GM12878 (cell line): ENCODE data around the gene CDK13. TPM values are rescaled to one million over a fixed set of nuclear protein-coding genes. Genes with fewer than 3 reads are reported as not detected.

Experiments
- ATAC-seq: fragments of 200-7000 bp; cut with Tn5 transposase; 3 replicates; pipeline ENCODE4 v1.9.1; 2020; ENCODE audit warnings: mild to moderate bottlenecking, moderate library complexity
- BruUV-seq: library from RNA; stranded (reverse); fragments of 400-500 nt; replicated peaks from 2 replicates; lab custom pipeline; 2021; lab: Mats Ljungman, UMichigan
- CTCF ChIA-PET: fragments of 300-600 bp; sonication (Branson Sonifier 250); formaldehyde crosslinking; extraction: SDS; loops from one replicate; lab custom pipeline; 2021; ENCODE audit warnings: inconsistent platforms; lab: Yijun Ruan, JAX
- POLR2A ChIA-PET: fragments of 350-600 bp; formaldehyde crosslinking; extraction: SDS; loops from one replicate; lab custom pipeline; 2021; ENCODE audit warnings: inconsistent platforms; lab: Charles Lee
- RAD21 ChIA-PET: fragments of 300-600 bp; sonication (Branson Sonifier 250); formaldehyde crosslinking; loops from one replicate; lab custom pipeline; 2023; ENCODE audit warnings: antibody characterized with exemption; ENCODE audit not compliant: unreplicated experiment; lab: Charles Lee
- SMC1A ChIA-PET: fragments of 300-600 bp; sonication (Branson Sonifier 250); formaldehyde crosslinking; loops from one replicate; lab custom pipeline; 2023; ENCODE audit not compliant: unreplicated experiment, uncharacterized antibody; lab: Charles Lee
- DNase-seq: peaks from one replicate; pipeline ENCODE4 v3.0.0-alpha.2; 2011; ENCODE audit warnings: low read depth, low spot score
- FAIRE-seq: peaks from 3 replicates; lab custom pipeline; 2011; peaks lifted over from hg19 to GRCh38; lab: Jason Lieb, UNC
- H2AFZ ChIP-seq: 2 replicates; pipeline ENCODE4 v1.6.0; 2011; ENCODE audit warnings: low read depth, low read length, control low read depth; ENCODE audit not compliant: control insufficient read depth
- H3K27ac ChIP-seq: 2 replicates; pipeline ENCODE4 v1.5.1; 2011; ENCODE audit warnings: control low read depth; ENCODE audit not compliant: control insufficient read depth, insufficient read depth
- H3K27me3 ChIP-seq, 2 experiments: replicated peaks in 1 of 2; 2 replicates each; pipeline versions ENCODE4 v1.6.0 to v1.6.1; 2011; ENCODE audit warnings: low read length in 1 of 2; ENCODE audit not compliant: control insufficient read depth in 2 of 2, insufficient read depth in 2 of 2
- H3K36me3 ChIP-seq, 2 experiments: 2 replicates each; pipeline ENCODE4 v1.5.1; 2011; ENCODE audit warnings: low read length in 1 of 2; ENCODE audit not compliant: control insufficient read depth in 2 of 2, insufficient read depth in 2 of 2
- H3K4me1 ChIP-seq: 2 replicates; pipeline ENCODE4 v1.6.1; 2011; ENCODE audit warnings: mild to moderate bottlenecking, low read length, moderate library complexity, mixed read lengths; ENCODE audit not compliant: control insufficient read depth, insufficient read depth
- H3K4me2 ChIP-seq: 2 replicates; pipeline ENCODE4 v1.6.0; 2011; ENCODE audit warnings: control low read depth; ENCODE audit not compliant: control insufficient read depth, insufficient read depth
- H3K4me3 ChIP-seq: fragments of 200-600 bp; sonication (generic); 2 replicates; pipeline ENCODE4 v1.5.1; 2016
- H3K79me2 ChIP-seq: 2 replicates; pipeline ENCODE4 v1.6.0; 2011; ENCODE audit warnings: low read length; ENCODE audit not compliant: control insufficient read depth, insufficient read depth
- H3K9ac ChIP-seq: 2 replicates; pipeline ENCODE4 v1.8.0; 2011; ENCODE audit warnings: low read length, control low read depth, mixed read lengths; ENCODE audit not compliant: control insufficient read depth, insufficient read depth
- H3K9me3 ChIP-seq: replicated peaks from 3 replicates; pipeline ENCODE4 v1.5.1; 2011; ENCODE audit warnings: mild to moderate bottlenecking, low read length; ENCODE audit not compliant: control insufficient read depth, insufficient read depth
- H4K20me1 ChIP-seq: 2 replicates; pipeline ENCODE4 v1.6.0; 2011; ENCODE audit not compliant: control insufficient read depth, insufficient read depth
- DPF2 ChIP-seq: fragments of 450-650 bp; IDR thresholded peaks from 2 replicates; pipeline ENCODE4 v1.6.1; 2017; ENCODE audit warnings: mild to moderate bottlenecking
- ETV6 ChIP-seq, 2 experiments: fragments of 450-650 bp in 1 of 2; IDR thresholded peaks in 1 of 2; conservative IDR thresholded peaks in 1 of 2; 2 replicates each; pipeline ENCODE4 v1.6.1; 2014; ENCODE audit warnings: antibody characterized with exemption in 1 of 2, borderline replicate concordance in 1 of 2, low read depth in 1 of 2, mild to moderate bottlenecking in 1 of 2, moderate library complexity in 1 of 2
- HDGF ChIP-seq: fragments of 450-650 bp; IDR thresholded peaks from 2 replicates; pipeline ENCODE4 v1.6.1; 2016; ENCODE audit warnings: antibody characterized with exemption
- NFXL1 ChIP-seq: fragments of 450-650 bp; IDR thresholded peaks from 2 replicates; pipeline ENCODE4 v1.6.1; 2017; ENCODE audit warnings: antibody characterized with exemption, mild to moderate bottlenecking, borderline replicate concordance
- RAD51 ChIP-seq: fragments of 450-650 bp; IDR thresholded peaks from 2 replicates; pipeline ENCODE4 v1.6.1; 2016; ENCODE audit warnings: moderate library complexity, mild to moderate bottlenecking, inconsistent platforms
- SMARCA5 ChIP-seq: fragments of 450-650 bp; IDR thresholded peaks from 2 replicates; pipeline ENCODE4 v1.6.1; 2017; ENCODE audit warnings: mild to moderate bottlenecking
- TCF12 ChIP-seq: IDR thresholded peaks from 2 replicates; pipeline ENCODE4 v1.6.1; 2011; ENCODE audit warnings: low read depth, mild to moderate bottlenecking, low read length
- ZBTB33 ChIP-seq: fragments of 450-650 bp; IDR thresholded peaks from 2 replicates; pipeline ENCODE4 v1.6.1; 2017; ENCODE audit warnings: mild to moderate bottlenecking
- ZBTB4 ChIP-seq: fragments of 450-650 bp; formaldehyde crosslinking; IDR thresholded peaks from 2 replicates; pipeline ENCODE4 v1.4.0; 2022; ENCODE audit warnings: mild to moderate bottlenecking, moderate library complexity
- ZSCAN29 ChIP-seq: fragments of 450-650 bp; IDR thresholded peaks from 2 replicates; pipeline ENCODE4 v1.6.1; 2017; ENCODE audit warnings: mild to moderate bottlenecking, moderate library complexity
- WGBS: methylation state at CpG from one replicate; pipeline ENCODE4 v1.1.6; 2016; ENCODE audit warnings: low lambda C conversion rate; ENCODE audit not compliant: insufficient replicate concordance, insufficient coverage; ENCODE audit errors: missing lambda C conversion rate; 5-methylcytosine and 5-hydroxymethylcytosine counted together
- in situ Hi-C: fragments of 300-500 bp; cut with MboI; formaldehyde crosslinking; loops from 9 replicates; pipeline ENCODE4 v1.14.3; 2018; ENCODE audit warnings: mixed read lengths
- intact Hi-C: fragments of 100-400 bp; cut with micrococcal nuclease; formaldehyde crosslinking; loops from one replicate; pipeline ENCODE4 v1.14.2; 2022; ENCODE audit not compliant: unreplicated experiment
- polyA plus RNA-seq, 11 experiments: library from polyadenylated mRNA; depleted of rRNA in 4 of 11; unstranded in 6 of 11; stranded (reverse) in 5 of 11; fragments of >200 nt; fragmentation: Nextera tagmentation in 4 of 11; fragmentation: Illumina TruSeq in 1 of 11; extraction: Ambion mirVana in 4 of 11; extraction: Trizol in 1 of 11; gene quantifications; 1 replicate in 1 of 11; 2 replicates in 10 of 11; pipeline versions ENCODE4 v1.2.1 to v1.2.3, GENCODE V29; 2011 to 2016; ENCODE audit warnings: inconsistent platforms in 2 of 11, missing spikeins in 2 of 11, low read depth in 1 of 11
- total RNA-seq, 4 experiments: library from RNA; depleted of rRNA in 3 of 4; stranded (reverse); fragments of >200 nt in 3 of 4; fragmentation: Illumina TruSeq in 1 of 4; extraction: Trizol in 1 of 4; gene quantifications; 2 replicates each; pipeline versions ENCODE4 v1.2.1 to v1.2.3, GENCODE V29; 2013 to 2021

CDK13 gene
- total and polyA plus RNA-seq, 10 of the 15 experiments (the other 5 are each of a cell fraction or from before 2014, with no cell fraction given) = 10.8 to 44.4 (median 28.0) TPM

DNA sequence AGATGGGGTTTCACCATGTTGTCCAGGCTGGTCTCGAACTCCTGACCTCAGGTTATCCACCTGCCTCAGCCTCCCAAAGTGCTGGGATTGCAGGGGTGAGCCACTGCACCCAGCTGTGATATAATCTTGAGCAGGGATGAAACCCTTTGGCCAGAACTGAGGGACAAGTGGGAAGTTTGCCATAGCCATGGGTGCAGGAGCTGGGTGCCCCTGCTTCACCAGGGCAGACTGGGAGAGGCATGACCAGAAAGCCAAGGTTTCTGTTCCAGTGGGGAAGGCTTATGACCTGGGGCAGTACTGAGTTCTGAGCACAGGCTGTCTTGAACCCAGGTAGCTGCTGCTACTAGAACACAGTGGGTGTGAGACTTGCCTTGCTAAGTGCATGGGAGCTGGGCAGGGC is 40.5 kb upstream of the CDK13 start:
- no peaks in the 10 kb centered on the region for H3K9me3 ChIP-seq
- H3K27me3 ChIP-seq = no peaks in the 10 kb centered on the region; a peak in 1 of 4 replicates
- intact Hi-C loops (no loop called here), in situ Hi-C loops (no loop called here)
- no peaks in the 10 kb centered on the region for H4K20me1 ChIP-seq
- TF ChIP-seq ZBTB4 (CRISPR knock-in tag) = no peak
- TF ChIP-seq SMARCA5 = no peak
- TF ChIP-seq ETV6 (conservative IDR thresholded peaks at IDR 0.05 in 1 of 2, IDR thresholded peaks at IDR 0.05 in 1 of 2; ENCODE audit: borderline replicate concordance in 1 of 2, low read depth in 1 of 2) = no peak
- TF ChIP-seq HDGF = no peak
- no peak for TF ChIP-seq ZSCAN29
- TF ChIP-seq ZBTB33 = no peak
- TF ChIP-seq DPF2 = no peak
- no peak for TF ChIP-seq TCF12
- TF ChIP-seq RAD51 = no peak
- TF ChIP-seq NFXL1 = no peak
- H3K36me3 ChIP-seq = no peaks in the 10 kb centered on the region
- H3K4me3 ChIP-seq = no peak overlapping the region
- no peak overlapping the region for H3K27ac ChIP-seq
- no TSS peak for BruUV-seq
- H3K79me2 ChIP-seq = no peaks in the 10 kb centered on the region
- 0% methylated on average over 1 of the region's 1 CpG for WGBS
- H3K4me2 ChIP-seq = no peak overlapping the region
- no peak for ATAC-seq
- H3K9ac ChIP-seq = no peak overlapping the region
- POLR2A ChIA-PET = no interaction called here
- no peaks in the 10 kb centered on the region for H3K4me1 ChIP-seq
- FAIRE-seq = no peak
- SMC1A ChIA-PET = no interaction called here
- no peak overlapping the region for H2AFZ ChIP-seq
- CTCF ChIA-PET = interaction anchor here (2.5 kb wide), 1 partner anchor 13 kb away, joined by 9 read pairs; no protein-coding TSS in a partner anchor
- no peak for DNase-seq
- RAD21 ChIA-PET = no interaction called here
